ENCODE data around the gene KIFC3. TPM values are rescaled to one million over a fixed set of nuclear protein-coding genes. Genes with fewer than 3 reads are reported as not detected.

KIFC3 gene
- total RNA-seq, 1 donor from 2014 or later = 445 TPM

DNA sequence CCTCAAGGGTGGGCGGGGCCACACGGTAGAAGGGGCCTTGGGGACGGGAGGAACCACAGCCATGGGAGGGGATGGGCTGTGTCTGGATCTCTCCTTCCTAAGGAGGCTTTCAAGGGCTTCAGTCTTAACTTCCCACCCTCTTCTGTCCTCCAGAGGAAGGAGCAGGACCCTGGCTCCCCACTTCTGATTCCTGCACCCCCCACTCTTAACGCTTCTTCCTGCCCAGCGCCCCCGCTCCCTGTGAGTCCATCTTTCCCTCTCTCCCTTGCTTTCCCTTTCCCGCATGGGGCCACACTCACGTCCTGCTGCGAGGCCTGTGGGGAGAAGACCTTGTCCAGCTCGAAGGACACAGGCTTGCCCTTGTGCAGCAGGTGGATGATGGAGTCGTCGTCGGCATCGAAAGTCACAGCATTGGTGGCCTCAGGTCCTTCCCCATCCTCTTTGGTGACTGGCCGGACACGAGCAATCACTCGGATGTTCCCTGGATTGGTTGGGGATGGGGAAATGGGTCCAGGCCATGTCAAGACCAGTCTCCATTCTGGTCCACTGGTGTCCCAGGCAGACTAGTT lies 37.0 kb downstream of the KIFC3 start:
- no peak for DNase-seq (ENCODE audit: low read depth)

DNA sequence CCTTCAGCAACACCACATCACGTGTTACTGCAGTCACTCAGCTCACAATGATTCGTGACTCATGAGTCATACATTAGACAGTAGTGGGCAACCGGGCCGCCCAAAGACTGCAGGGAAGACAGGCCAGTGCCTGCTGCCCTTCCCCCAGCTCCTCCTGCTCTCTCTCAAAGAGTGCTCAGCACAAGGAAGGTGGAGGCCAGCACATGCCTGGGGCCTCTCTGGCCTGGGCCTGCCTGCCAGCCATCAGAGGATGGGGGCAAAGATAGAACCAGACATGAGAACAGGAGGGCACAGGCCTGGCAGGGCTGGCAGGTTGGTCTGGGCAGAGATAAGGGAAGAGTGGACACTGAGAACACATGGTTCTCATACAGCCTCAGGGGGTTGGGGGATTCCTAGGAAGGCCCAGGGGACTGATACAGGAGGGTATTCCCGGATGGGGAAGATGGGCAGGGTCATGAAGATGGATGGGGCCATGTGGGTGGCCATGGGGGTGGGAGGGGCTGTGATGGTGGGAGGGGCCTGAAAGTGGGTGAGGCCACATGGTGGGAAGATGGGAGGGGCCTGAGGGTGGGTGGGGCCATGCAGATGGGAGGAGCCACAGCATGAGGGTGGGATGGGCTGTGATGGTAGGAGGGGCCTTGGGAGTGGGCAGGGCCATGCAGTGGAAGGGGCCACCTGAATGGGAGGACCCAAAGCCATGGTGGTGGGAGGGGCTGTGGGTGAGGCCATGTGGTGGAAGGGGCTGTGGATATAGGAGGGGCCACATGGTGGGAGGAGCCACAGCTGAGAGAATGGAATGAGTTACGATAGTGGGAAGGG lies 37.7 kb downstream of the KIFC3 start:
- peak; percentile 92 for DNase-seq (ENCODE audit: low read depth)

DNA sequence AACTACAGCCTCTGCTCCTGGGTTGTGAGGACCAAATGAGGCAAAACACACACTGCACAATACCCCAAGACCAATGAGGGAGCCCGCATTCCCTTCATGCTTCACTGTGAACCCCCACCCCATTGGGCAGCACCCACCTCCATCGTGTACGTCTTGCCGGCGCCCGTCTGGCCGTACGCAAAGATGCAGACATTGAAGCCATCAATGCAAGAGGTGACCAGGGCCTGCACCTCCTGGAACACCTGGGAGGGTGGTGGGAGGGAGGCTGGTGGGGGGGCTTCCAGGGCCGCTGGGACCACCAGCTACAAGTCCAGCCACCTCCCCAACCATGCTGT lies 38.3 kb downstream of the KIFC3 start:
- DNase-seq (ENCODE audit: low read depth) = no peak

DNA sequence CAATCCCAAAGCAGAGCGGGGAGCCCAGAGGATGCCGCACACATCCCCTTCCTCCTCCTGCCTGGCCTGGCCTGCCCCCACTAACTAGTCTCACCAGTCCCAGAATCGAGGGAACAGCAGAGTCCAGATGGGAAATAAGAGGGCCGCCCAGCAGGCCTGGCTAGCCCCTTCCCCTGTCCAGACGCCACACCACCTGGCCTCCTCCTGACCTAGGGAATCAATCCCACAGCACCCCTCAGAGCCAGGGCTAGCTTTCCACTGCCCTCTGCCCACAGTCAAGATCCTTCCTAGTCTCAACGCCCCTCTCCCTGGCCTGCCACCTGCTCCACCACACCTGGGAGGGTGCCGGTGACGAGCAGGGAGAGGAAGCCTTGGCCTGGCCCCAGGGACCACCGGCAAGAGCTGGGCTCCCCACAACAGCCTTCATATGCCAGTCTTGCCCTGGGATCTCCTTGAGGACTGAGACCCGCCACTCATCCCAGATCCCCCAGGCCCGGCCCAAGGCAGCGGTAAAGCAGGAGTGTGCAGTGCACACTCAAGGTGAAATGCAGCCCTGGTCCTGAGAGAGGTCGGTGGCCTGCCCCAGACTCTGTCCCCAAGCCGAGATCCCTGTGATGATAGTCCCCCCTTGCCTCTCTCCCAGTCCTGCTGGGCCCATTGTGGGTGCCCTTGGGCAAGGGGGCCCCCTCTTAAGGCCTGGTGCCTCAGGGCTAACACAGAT lies 38.8 kb downstream of the KIFC3 start:
- no peak for DNase-seq (ENCODE audit: low read depth)

DNA sequence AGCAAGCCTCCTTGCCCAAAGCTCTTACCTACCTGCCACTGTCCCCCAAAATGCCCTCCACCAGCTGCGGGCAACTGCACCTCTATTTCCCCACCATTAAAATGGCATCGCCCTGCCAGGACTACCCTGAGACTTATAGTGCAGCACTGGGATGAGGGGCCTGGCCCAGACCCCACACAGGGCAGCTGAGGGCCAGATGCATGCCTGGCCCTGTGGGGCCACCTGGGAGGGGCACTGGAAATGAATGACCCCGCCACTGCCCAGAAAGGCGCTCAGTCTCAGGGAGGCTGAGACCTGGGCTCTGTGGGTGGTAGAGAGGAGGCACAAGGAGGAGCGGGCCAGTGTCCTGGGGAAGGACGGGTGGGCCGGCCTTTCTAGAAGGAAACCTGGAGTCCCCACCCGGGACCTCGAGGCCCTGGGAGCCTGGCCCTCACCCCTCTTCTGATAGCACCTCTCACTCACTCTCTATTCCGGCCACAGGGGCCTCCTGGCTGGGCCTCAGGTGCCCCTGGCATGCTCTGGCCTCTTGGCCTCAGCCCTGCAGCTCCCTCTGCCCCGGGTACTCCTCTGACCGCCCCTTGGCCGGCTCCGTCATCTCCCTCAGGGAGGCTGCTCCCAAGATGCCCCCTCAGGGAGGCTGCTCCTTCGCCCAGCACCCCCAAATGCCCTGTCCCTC lies 39.8 kb downstream of the KIFC3 start:
- no peak for DNase-seq (ENCODE audit: low read depth)

DNA sequence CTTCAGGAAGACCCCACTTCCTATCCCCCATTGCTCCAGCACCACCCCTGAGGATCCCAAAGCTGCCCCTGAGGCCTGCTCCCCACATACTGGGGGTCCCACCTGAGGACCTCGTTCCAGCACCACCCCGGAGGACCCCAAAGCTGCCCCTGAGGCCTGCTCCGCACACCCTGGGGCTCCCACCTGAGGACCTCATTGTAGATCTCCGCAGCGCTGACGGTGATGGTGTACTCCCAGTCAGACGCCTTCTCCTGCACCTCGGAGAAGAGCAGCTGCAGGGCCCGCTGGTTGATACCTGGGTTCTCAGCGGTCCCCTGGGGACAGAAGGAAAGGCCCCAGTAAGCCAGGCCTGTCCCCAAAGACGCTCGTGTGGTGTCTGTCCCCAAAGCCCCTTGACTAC lies 40.3 kb downstream of the KIFC3 start:
- no peak for DNase-seq (ENCODE audit: low read depth)

DNA sequence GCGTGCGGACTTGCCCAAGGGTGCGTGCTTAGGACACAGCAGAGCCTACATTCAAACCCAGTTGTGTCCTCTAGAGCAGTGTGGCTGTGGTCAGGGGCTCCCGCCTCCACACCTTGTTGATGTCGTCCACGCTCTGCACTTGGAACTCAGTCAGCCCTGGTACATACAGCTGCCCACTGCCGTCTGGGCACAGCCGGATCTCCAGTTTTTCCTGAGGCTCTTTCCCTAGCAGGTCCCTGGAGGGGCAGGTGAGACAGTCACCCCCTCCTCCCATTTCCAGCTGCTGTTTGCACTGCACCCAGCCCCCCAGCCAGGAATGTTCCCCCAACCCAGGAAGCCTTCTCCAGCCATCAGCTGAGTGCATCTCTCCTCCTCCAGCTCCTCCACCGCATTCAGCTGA lies 41.0 kb downstream of the KIFC3 start:
- DNase-seq (ENCODE audit: low read depth) = no peak

DNA sequence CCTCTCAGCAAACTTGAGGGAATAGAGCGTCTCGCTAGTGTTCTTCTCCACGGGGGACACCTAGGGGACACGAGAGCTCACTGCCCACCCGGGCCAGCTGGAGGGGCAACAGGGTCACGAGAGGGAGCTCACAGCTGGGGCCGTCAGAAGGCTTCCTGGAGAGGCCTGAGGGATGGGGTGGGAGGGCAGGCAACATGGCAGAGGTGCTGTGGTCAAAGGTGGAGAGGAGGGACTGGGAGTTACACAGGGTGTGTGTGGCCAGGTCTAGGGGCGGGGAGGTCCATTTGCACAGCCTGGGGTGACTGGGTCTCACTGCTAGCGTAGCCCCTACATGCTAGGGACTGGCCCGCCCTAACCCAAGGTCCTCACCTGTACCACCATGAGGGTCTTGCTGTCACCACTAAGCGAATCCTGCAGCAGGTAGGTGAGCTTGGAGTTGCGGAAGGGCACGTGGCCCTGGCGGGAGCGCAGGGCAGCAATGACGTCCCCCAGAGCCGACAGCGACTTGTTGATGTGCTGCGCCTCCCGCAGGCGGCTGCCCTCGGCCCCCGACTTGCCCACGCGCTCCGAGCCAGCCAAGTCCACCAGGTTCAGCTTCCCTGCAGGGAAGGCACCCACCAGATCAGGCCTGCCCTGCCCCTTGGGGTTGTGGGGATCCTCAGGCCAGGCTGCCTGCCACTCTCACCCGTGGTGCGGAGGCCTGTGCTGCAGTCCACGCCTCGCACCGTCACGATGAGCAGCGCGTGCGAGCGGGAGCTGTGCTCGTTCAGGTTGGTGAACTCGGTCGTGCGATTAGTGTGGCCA lies 41.7 kb downstream of the KIFC3 start:
- no peak for DNase-seq (ENCODE audit: low read depth)

DNA sequence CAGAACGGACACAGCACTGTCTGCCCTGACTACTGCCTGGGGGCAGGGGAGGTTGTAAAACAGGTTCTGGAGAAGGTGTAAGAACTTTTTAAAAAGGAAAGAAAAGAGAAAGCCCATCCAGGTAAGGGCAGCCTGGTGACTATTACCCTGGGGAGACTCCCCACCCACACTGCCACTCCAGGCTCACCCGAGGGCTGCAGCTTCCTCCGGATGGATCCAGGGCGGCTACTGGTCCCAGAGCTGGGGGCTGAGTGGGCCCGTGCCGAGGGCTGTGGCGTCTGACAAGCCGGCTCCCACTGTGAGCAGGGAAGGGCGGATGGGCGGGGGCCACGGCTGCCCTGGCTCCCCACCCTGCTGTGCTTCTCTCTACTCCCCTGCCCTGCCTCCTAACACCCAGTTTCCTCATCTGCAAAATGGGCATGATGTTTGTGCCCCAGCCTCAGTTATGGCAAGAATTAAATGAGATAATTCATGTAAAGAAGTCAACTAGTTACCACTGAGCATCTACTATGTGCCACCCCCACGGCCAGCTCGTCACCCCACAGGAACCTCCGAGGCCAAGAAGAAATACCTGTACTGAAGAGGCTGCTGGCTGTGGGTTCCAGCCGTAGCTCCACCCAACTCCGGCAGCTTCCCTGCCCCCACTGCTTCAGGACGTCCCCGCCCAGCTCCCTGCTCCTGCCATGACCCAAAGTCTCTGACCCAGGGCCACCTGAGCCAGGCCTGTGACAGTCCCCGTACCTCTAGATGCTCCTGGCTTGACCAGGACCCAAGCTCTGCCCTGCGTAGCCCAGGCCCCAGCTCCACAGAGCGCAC lies 42.5 kb downstream of the KIFC3 start:
- no peak for DNase-seq (ENCODE audit: low read depth)

DNA sequence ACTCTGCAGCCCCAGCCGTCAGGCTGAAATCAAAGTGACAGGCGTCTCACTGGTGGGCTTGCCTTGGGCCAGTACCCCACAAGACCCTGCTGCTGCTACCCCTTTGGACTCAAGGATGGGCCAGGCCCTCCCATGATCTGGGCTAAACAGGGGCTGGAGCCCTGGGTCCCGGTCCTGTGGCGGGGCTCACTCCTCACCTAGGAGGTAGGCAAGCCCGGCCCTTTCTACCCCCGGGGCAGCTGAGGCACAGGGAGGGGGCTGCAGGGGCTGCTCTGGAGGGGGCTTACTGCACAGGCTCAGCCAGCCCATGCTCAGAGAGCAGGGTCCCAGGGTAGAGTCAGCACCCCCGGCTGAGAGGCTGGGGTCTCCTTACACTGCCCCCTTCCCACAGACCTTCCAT lies 43.2 kb downstream of the KIFC3 start:
- no peak for DNase-seq (ENCODE audit: low read depth)

DNA sequence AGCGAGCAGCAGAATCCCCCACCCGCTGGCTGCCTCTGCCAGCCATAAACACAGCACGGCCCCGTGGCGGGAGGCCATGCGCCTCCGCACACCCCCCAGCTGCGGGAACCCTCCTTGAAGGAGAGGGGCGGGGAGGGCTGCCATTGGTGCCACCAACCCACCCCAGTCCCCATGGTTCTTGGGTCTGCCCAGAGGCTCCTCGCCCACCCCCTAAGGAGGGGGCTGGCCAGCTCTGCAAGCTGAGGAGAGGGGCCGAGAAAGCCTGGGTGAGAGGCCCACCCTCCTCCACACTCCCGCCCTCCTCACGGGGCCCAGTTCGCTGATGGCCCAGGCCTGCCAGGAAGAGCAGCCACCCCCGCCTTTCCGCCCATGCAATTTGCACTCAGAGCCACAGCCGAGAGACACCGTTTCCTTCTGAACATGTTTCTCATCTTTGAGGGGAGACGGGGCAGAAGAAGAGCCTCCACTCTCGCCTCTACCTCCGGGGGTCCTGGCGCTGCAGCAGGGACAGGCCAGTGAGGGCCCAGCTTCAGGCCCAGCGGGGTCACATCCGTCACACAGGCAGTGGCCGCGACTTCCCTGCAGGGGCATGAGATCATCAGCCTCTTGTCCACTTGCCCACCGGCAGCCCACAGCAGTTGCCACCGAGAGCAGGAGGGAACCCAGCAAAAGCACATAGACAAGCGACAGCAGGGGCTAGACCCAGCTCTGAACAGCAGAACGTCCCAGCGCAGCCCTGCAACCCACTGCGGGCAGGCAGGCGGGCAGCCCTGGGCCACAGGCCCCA lies 43.8 kb downstream of the KIFC3 start:
- DNase-seq (ENCODE audit: low read depth) = no peak

DNA sequence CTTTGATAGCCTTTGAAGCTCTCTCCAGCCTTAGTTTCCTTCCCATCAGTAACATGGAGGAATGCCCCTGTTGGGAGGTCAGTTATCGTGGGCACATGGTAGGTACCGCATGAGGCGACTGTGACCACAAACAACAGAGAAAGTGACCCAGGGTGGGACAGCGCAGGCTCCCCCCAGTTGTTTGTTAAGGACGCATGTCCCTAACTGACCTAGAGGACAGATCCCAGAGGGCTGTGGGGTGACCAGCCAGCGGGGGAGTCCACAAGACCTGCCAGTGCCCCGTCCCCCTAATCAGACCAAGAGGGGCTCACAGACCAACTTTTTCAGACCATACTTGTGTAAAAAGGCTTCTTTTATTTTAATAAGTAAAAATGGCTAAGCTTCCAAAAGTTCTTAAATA lies 44.4 kb downstream of the KIFC3 start:
- DNase-seq (ENCODE audit: low read depth) = no peak

DNA sequence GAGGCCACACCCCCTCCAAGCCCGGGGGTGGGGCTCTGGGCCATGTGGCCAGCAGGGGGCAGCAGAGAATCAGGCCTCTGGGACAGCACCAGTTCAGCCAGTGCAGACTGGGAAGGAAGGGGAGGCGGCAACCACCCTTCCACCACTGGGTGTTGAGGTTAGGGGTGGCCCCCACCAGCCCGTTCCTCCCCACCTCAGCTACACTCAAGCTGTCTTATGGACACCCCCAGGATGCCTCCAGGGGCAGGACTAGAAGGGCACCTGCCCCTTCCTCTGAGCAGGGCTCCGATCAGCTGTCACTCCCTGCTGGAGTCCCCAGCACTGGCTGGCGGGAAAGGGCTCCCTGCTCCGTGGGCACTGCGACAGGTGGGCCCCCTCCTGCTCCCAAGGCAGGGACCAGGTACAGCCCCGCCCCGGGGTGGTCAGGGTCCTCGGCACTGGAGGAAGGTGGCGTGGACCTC lies 44.9 kb downstream of the KIFC3 start:
- peak; percentile 44 for DNase-seq (ENCODE audit: low read depth)

DNA sequence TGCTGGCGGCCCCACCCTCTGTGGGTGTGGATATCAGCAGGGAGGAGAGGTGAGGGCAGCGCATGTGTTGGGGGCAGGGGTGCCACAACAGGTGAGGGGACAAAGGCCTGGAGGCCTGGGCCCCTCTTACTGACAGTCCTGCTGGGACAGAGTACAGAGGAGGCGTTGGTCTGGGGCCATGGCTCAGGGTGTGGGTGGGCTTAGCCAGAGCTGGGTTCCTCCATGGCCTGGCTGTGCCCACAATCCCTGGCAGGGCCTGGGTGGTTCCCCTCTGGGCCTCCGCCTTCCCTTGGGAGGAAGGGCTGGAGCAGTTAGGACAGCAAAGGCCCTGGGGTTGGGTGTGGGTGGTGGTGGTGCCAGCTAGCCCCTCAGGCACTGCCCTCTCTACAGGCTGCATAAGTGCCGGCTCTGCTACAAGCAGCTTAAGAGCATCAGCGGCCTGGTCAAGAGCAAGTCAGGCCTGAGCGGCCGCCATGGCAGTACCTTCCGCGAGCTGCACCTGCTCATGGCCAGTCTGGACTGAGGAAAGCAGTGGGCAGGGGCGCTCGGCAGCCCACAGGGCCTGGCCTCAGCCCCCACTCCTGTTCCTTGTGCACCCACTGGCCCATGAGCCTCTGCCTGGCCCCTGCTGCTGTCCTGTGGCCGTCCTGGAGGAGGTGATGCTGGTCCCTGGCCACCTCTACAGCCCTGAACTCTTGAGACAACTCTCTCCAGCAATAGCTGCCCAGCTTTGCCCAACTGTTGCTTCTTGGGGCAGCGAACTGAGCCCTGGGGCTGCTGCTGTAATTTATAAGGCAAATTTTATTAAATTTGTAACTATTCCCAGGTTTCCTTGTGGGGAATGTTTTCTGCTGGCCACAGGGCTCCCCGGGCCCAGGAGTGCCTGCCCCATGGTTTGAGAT lies 45.6 kb downstream of the KIFC3 start:
- no peak for DNase-seq (ENCODE audit: low read depth)

DNA sequence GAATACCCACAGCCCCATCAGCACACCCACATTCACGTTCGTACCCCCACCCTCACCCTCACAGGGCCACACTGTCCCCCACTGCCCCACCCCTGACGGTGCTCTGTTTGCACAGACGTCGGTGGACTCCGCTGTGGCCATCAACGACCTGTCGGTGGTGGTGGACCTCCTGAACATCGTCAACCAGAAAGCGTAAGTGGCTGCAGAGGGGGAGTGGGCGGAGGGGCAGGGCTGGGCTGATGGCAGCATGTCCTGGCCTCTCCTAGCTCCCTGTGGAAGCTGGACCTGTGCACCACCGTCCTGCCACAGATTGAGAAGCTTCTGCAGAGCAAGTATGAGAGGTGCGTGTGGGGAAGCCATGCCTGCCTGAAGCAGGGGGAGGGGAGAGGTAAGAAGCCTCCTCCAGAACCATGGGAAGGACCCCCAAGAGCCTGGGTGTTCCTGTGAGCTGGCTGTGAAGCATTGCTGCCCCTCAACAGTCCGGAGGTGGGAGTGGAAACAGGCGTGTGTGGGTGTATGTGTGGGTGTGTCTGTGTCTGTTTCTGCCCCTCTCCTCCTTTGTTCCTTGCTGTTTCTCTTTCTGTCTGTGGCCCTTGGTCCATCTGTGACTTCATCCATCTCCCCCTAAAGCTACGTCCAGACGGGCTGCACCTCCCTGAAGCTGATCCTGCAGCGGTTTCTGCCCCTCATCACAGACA lies 46.4 kb downstream of the KIFC3 start:
- no peak for DNase-seq (ENCODE audit: low read depth)

DNA sequence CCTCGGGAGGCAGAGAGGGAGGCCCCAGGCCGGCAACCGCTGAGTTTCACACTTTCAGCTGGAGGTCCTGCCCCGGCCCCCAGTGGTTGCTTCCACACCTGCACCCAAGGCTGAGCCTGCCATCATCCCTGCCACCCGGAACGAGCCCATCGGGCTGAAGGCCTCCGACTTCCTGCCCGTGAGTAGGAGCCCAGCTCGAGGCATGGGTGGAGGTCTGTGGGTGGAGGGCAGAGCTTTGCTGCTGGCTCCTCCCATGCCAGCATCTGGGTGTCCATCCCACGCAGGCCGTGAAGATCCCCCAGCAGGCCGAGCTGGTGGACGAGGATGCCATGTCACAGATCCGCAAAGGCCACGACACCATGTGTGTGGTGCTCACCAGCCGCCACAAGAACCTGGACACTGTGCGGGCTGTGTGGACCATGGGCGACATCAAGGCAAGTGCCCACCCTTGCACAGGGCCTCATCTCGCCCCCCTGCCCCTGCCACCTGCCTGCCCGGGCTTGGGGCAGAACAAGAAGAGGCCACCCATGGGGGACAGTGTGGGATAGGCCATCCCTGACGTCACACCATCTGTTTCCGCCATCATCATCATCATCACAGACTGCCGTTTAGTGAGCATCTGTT lies 47.1 kb downstream of the KIFC3 start:
- no peak for DNase-seq (ENCODE audit: low read depth)

DNA sequence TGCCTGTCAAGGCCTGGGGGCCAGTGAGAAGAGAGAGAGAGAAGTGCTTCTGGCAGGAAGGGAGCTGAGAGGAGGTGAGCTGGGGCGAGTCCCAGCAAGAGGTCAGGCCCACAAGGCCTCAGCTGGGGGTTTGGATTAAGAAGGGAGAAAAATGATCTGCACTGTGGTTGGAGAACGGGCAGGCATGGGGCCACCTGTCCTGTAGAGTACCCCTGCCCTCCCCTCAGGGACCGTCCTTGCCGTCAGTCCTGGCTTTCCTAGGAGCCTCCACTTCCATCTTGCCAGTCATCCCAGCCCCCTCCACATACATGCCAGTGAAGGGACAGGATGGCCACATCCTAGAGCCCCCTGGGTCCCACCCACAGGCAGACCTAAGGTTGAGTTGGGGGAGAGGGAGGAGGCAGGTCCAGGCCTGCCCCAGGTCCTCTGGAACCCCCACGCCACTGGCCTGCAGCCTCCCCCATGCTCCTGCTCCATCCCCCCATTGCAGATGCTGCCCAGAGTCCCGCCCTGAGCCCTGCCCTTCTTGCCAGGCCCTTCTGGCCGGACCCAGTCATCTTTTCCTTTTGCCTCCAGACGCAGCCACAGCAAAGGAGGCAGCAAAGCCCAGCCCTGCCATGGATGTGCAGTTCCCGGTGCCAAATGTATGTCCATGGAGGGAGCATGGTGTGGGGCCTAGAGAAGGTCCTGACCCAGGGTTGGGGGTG lies 47.8 kb downstream of the KIFC3 start:
- DNase-seq (ENCODE audit: low read depth) = no peak
